ENCODE measurements around the gene MTIF3. TPM values are rescaled to one million over a fixed set of nuclear protein-coding genes. Genes with fewer than 3 reads are reported as not detected.

Gene MTIF3
- total and polyA plus RNA-seq, 7 donors = 48.1 to 166 (median 72.4) TPM

- 0 to 1% (median 0%) methylated on average over 34 of the region's 34 CpGs for WGBS, 3 donors
Observed at GRCh38 chr13:27450921-27451471, 632 bp upstream of the MTIF3 start.

DNA sequence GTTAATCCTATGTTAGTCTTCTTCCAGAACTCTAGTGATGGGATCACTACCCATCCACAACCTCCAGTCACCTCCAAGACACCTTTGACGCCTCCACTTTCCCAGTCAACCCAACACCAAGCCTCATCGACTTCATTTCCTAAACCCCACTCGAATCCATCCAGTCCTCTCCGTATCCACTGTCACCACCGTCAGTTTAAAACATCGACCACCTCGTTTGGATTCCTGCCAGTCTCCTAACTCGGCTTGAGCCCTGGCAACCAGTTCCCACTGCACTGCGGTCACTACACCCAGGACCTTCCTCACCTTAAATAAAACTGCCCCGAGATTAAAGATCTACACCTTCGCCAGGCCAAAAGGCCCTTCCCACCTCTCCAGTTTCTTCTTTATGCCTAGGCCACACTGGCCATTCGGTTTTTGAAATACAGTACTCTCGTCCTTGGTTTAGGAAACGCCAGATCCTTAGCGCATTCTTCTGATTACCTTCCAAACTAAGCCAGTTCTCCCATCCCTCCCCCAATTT lies 1.2 kb downstream of the MTIF3 start:
- Histone ChIP-seq H3K27me3 (ENCODE audit: insufficient read depth in 3 of 3, low read length in 2 of 3) (no peaks in the 10 kb centered on the region), H3K9me3 (no peaks in the 10 kb centered on the region), H3K27ac (peak overlapping the region; percentile 99), H3K4me1 (peaks cover 38% of the 10 kb centered on the region), H3K36me3 (ENCODE audit: insufficient read depth in 1 of 2, low read depth in 1 of 2) (peaks cover 0 to 10% of the 10 kb centered on the region in 2 donors), H3K4me3 (peak overlapping the region; percentile 95)
- ATAC-seq = no peak
- 40 to 46% (median 42%) methylated on average over 15 of the region's 15 CpGs for WGBS, 3 donors
- DNase-seq = no peak
- intact Hi-C loops (cut with DNase I) = no loop called here
- no peak for TF ChIP-seq CTCF (IDR thresholded peaks at IDR 0.05)

More at GRCh38 chr13:27450921-27451471, 632 bp upstream of the MTIF3 start:
- DNase-seq (peak; percentile 38 to 69), ATAC-seq (peak in 3 of 4 donors; percentile 9 to 47 (median 23))
- no peaks in the 10 kb centered on the region for H3K36me3 ChIP-seq (ENCODE audit: insufficient read depth in 1 of 2, low read depth in 1 of 2)
- H3K4me3 ChIP-seq = peak overlapping the region; percentile 95
- TF ChIP-seq CTCF (IDR thresholded peaks at IDR 0.05) = no peak
- H3K27me3 ChIP-seq (ENCODE audit: insufficient read depth in 3 of 3, low read length in 2 of 3) = no peaks in the 10 kb centered on the region
- peaks cover 32% of the 10 kb centered on the region for H3K4me1 ChIP-seq
- H3K9me3 ChIP-seq = no peaks in the 10 kb centered on the region
- peak overlapping the region; percentile 99 for H3K27ac ChIP-seq
- intact Hi-C loops (cut with DNase I) = loop anchor here (5.0 kb wide), 2 partner anchors 34 to 171 kb away; partner anchors contain the start of genes LNX2 (in 1 of the 2) and POLR1D (in 1 of the 2)

GRCh38 chr13:27448308-27448707 lies 2.1 kb downstream of the MTIF3 start:
- ATAC-seq = no peak
- Histone ChIP-seq H3K4me1 (peaks cover 38% of the 10 kb centered on the region), H3K27ac (peak overlapping the region; percentile 99), H3K4me3 (peak overlapping the region; percentile 95), H3K9me3 (no peaks in the 10 kb centered on the region), H3K36me3 (ENCODE audit: insufficient read depth in 1 of 2, low read depth in 1 of 2) (peaks cover 0 to 14% of the 10 kb centered on the region in 2 donors), H3K27me3 (ENCODE audit: insufficient read depth in 3 of 3, low read length in 2 of 3) (no peaks in the 10 kb centered on the region)
- 30 to 60% (median 59%) methylated on average over 4 of the region's 4 CpGs for WGBS, 3 donors
- DNase-seq = no peak
- TF ChIP-seq CTCF (IDR thresholded peaks at IDR 0.05) = no peak
- intact Hi-C loops (cut with DNase I) = no loop called here

DNA sequence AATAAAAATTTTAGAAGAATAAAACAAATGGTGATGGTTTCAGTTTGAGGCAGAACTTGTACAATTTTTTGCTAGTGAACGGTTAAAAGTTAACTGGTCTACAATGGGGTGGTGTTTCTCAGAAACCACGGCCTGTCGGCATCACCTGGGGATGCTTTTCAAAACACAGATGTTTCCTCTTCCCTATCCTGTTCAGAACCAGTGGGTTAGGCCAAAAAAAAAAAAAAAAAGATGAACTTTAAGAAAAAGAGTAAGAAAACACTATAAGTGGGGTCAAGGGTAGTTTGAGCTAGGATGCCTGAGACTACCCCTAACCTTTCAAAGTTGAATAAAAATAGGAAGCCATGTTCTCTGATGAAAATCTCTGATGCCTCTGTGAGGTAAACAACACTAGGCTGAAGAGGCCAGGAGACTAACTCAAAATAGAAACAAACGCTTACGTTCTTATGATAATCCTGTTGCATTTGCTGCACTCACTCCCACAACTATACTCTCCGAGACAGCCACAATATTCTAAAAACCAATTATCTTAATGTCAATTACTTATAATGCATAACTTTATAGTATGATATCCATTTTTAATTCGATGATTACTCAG lies 3.3 kb downstream of the MTIF3 start:
- Histone ChIP-seq H3K27me3 (ENCODE audit: insufficient read depth in 3 of 3, low read length in 2 of 3) (no peaks in the 10 kb centered on the region), H3K27ac (peak overlapping the region; percentile 99), H3K4me1 (peaks cover 38% of the 10 kb centered on the region), H3K4me3 (peak overlapping the region; percentile 17), H3K36me3 (ENCODE audit: insufficient read depth in 1 of 2, low read depth in 1 of 2) (peaks cover 0 to 20% of the 10 kb centered on the region in 2 donors), H3K9me3 (no peaks in the 10 kb centered on the region)
- 25 to 31% (median 29%) methylated on average over 7 of the region's 7 CpGs for WGBS, 3 donors
- ATAC-seq = no peak
- no peak for DNase-seq
- intact Hi-C loops (cut with DNase I) = no loop called here
- no peak for TF ChIP-seq CTCF (IDR thresholded peaks at IDR 0.05)
